GM10248 (cell line): ENCODE data around the gene IQCH.

ENCODE experiments used
- CTCF ChIA-PET: fragments of 300-600 bp; sonication (Branson Sonifier 250); formaldehyde crosslinking; extraction: SDS; loops from one replicate; lab custom pipeline; 2021; ENCODE audit warnings: antibody characterized with exemption; lab: Yijun Ruan, JAX
- POLR2A ChIA-PET: fragments of 350-650 bp; sonication (Branson Sonifier 250); formaldehyde crosslinking; extraction: SDS; loops from one replicate; lab custom pipeline; 2020; ENCODE audit warnings: antibody characterized with exemption; lab: Yijun Ruan, JAX
- DNase-seq: peaks from one replicate; pipeline ENCODE4 v3.0.0; 2012; ENCODE audit errors: extremely low spot score
- CTCF ChIP-seq: IDR thresholded peaks from 2 replicates; pipeline ENCODE4 v1.5.1; 2012; ENCODE audit warnings: mild to moderate bottlenecking, low read depth; ENCODE audit errors: extremely low read depth, missing control alignments, control extremely low read depth

The IQCH gene

GRCh38 chr15:67335534-67336222, 81.1 kb downstream of the IQCH start:
- ChIA-PET CTCF (interaction anchor here (0.9 to 1.1 kb wide), 2 partner anchors 11 to 39 kb away, joined by 3 read pairs; no protein-coding TSS in a partner anchor), POLR2A (no interaction called here)
- TF ChIP-seq CTCF, result no peak
- no peak for DNase-seq

DNA sequence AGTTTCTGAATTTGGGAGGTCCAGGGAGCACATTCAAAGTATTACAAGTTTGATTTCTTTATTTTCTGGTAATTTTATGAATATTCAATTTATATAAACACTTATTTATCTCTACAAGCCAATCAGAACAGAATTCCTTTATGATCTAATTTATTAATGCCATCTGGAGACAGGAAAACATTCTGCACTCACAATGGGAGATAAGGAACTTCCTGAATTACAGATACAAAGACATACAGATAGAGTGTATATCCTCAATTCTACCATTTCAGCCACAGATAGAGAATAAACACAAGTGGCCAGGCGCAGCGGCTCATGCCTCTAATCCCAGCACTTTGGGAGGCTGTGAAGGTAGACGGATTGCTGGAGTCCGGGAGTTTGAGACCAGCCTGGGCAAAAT, 86.0 kb downstream of the IQCH start:
- no peak for TF ChIP-seq CTCF
- no peak for DNase-seq
- POLR2A ChIA-PET, result no interaction called here
- CTCF ChIA-PET, result no interaction called here

DNA sequence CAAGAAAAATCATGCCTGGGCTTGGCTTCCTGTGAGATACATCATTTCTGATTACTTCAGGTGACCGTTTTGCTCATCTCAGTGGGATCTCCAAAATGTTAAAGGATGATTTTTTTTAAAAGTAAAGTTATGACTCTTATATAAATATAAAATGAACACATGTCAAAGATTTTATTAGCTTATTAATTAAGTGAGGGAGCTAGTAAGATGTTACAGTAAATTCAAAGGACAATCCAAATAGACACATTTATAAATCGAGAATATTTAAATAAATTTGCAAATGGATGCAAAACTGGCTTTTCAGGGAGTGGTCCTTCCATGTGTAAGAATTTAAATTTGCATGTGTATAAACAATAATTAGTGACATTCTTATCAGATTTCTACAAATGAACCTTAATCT, 87.0 kb downstream of the IQCH start:
- no peak for DNase-seq
- no peak for TF ChIP-seq CTCF
- POLR2A ChIA-PET, result no interaction called here
- CTCF ChIA-PET, result interaction anchor here (0.7 to 1.4 kb wide), 2 partner anchors 9 to 25 kb away, joined by 3 to 5 read pairs; no protein-coding TSS in a partner anchor

DNA sequence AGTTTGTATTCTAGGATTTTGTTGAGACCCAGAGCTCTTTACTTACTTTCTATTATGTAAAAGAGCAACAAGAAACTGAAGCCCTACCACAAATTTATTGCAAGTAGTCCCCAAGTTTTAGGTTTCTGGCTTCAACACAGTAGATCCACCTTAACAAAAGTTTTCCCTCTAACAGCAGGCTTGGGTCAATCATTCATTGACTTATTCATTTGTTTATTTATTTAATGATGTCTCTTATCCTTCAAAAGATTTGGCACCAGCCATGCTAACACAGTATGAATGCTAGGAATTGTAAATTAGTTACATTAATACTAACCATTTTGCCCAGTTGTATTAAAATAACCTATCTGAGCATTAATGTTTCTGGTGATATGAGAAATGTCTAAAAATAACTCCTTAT, 88.6 kb downstream of the IQCH start:
- ChIA-PET CTCF (no interaction called here), POLR2A (no interaction called here)
- TF ChIP-seq CTCF, result no peak
- no peak for DNase-seq

- DNase-seq, result no peak
- TF ChIP-seq CTCF, result no peak
- ChIA-PET CTCF (no interaction called here), POLR2A (no interaction called here)
Measured at GRCh38 chr15:67349634-67350033, 95.0 kb downstream of the IQCH start.

DNA sequence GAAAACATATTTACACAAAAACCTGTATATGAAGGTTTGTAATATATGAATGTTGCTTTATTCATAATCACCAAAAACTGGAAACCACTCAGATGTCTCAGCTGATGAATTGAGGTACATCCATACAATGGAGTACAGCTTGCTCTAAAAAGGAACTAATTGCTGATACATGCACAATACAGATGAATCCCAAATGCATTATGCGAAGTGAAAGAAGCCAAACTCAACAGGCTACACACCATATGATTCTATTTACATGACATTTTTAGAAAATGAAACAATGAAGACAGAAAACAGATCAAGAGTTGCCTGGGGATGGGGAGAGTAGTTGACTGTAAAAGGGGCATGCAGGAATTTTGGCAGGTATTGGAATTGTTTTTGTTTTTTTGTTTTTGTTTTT, 95.5 kb downstream of the IQCH start:
- CTCF ChIA-PET, result no interaction called here
- TF ChIP-seq CTCF, result no peak
- no peak for DNase-seq
- POLR2A ChIA-PET, result no interaction called here

GRCh38 chr15:67358391-67358790, 103.8 kb downstream of the IQCH start:
- ChIA-PET POLR2A (no interaction called here), CTCF (no interaction called here)
- no peak for TF ChIP-seq CTCF
- DNase-seq, result no peak
